ENCODE measurements around the gene VPS8.

- TF ChIP-seq CTCF (IDR thresholded peaks at IDR 0.05) = no peak
- TF ChIP-seq POLR2A (IDR thresholded peaks at IDR 0.05) = no peak
Measured at GRCh38 chr3:184845819-184846218, 33.9 kb downstream of the VPS8 start.

Data from esophagus squamous epithelium (tissue), 4 donors.